ENCODE data around the gene DNMT3B.
"Not testable (repeated sequence)": the region's sequence is repeated elsewhere in the genome, so short reads cannot be mapped to it uniquely, and the experiment has no call there.

Gene DNMT3B

GRCh38 chr20:32763202-32764004 is 1.2 kb downstream of the DNMT3B start:
- DNase-seq (ENCODE audit: low spot score), result no peak

DNA sequence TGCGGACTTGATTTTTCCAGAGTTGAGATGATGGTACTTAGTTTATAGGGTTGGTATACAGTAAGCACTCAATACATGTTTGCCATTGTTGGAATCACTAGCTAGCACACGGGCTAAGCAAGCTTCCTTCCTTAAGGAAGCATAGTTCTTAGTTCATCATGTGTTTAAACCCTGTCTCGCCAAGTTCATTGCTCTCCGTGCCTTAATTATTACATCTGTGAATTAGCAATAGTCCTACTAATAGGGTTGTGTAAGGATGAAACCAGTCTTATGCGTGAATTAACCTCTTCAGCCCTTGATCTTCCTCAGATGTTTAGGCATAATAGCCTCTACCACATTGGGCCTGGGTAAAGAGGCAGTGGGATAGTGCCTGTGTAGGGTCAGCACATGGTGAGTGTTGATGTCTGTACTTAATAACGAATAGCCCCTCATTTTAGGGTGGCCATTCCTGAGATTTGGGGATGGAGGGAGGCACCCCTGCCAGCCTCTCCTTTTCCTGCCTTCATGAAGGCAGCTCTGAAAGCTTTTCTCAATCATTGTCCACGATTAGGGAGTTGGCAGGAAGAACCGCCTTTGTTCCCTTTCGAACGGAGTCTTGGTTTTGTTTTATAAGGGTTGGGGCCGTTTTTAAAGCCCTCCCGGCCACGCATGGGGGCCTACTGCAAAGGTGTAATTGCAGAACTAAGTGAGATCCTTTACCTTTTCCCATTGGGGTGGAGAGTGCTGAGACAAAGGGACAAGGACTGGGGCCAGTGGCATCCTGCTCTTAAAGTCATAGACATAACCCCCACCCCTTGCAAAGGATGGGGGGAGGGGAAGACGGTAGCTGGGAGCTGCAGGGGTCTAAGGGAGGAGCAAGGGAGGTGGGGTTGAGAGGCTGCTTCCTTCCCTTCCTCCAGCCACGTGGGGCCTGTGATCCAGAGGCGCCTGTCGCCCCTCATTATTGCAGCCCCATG is 2.1 kb downstream of the DNMT3B start:
- no peak for DNase-seq (ENCODE audit: low spot score)

GRCh38 chr20:32765230-32765875 is 3.2 kb downstream of the DNMT3B start:
- DNase-seq (ENCODE audit: low spot score), result not testable (repeated sequence)

DNA sequence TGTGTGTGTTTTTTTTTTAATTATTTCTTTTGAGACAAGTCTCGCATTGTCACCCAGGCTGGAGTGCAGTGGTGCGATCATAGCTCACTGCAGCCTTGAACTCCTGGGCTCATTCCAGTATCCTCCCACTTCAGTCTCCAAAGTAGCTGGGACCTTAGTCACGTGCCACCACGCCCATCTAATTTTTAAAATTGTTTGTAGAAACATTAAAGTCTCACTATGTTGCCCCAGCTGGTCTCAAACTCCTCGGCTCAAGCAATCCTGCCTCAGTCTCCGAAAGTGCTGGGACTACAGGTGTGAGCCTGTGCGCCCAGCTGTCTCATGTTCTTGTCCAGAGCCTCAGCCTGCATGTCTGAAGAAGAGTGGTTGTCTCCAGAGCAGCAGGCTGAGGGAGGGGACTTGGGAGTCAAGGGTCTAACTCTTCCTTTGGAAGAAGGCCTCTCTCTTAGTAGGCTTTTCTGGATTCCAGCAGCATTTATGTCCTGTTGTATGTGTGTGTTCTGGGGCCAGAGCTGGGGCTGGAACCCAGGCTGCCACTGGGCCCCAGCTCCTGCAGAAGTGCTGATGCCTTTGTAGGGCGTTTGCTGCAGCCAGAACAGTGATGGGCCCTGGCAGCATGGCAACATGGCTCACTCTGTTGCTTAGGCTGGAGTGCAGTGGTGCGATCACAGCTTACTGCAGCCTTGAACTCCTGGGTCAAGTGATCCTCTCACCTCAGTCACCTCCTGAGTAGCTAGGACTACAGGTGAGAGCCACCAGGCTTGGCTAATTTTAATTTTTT is 5.4 kb downstream of the DNMT3B start:
- no peak for DNase-seq (ENCODE audit: low spot score)

- DNase-seq (ENCODE audit: low spot score), result no peak
These were observed 9.9 kb downstream of the DNMT3B start for GRCh38 chr20:32772046-32772445.

GRCh38 chr20:32773223-32773622 is 11.0 kb downstream of the DNMT3B start:
- DNase-seq (ENCODE audit: low spot score), result no peak

DNA sequence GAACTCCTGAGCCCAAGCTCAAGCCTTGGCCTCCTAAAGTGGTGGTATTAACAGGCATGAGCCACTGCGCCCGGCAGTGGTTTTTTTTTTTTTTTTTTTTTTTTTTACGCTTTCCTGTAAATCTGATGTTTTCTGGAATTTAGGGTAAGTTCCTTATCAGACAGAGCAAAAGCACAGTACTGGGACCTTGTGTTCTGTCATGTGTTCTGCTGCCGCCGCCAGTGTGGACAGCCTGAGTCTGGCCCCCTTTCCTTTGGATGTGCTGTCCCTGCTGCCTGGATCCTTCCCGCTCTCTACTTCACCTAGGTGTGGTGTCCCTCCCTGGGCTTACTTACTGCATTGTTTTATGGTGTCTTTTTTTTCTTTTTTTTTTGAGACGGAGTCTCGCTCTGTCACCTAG is 11.7 kb downstream of the DNMT3B start:
- no peak for DNase-seq (ENCODE audit: low spot score)

DNA sequence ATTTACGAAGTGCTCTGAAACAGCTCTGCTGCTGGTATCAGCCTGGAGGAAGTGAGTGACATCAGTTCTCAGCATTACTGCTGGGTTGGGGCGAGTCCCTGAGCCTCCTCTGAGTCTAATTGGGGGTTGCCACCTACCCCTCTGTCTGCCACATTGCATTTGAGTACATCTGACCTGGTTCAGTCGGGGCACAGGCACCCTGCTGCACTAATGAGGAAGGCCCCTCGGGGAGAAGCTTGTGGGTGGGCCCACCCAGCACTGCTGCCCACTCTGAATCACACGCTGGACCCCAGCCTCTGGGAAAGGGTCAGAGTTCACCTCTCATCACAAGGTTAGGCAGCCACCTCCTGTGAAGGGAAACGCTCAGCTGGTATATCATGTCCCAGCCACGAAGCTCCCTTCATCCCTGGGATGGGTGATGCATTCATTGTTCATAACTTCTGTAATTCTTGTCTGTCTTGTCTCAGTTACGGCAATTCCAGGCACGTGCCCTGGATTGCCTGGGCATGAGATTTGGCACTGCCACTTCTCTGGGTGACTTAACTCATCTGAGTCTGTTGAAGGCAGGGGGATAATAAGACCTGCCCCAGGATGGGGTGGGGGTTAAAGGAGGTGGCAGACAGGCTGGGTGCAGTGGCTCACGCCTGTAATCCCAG is 13.3 kb downstream of the DNMT3B start:
- DNase-seq (ENCODE audit: low spot score), result no peak

GRCh38 chr20:32777177-32777956 is 15.2 kb downstream of the DNMT3B start:
- DNase-seq (ENCODE audit: low spot score), result no peak

GRCh38 chr20:32779500-32780211 is 17.5 kb downstream of the DNMT3B start:
- no peak for DNase-seq (ENCODE audit: low spot score)

DNA sequence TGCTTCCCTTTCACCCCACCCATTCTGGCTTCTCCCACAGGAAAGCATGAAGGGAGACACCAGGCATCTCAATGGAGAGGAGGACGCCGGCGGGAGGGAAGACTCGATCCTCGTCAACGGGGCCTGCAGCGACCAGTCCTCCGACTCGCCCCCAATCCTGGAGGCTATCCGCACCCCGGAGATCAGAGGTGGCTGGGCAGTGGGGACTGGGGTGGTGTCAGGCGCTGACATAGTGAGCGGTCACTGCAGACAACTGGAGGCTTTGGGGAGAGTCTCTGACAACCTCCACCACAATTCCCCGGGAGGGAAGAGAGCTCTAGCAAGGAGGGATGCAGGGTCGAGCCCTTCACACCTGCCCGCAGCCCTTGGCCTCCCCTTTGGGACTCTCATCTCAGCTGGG is 18.1 kb downstream of the DNMT3B start:
- DNase-seq (ENCODE audit: low spot score), result no peak

DNA sequence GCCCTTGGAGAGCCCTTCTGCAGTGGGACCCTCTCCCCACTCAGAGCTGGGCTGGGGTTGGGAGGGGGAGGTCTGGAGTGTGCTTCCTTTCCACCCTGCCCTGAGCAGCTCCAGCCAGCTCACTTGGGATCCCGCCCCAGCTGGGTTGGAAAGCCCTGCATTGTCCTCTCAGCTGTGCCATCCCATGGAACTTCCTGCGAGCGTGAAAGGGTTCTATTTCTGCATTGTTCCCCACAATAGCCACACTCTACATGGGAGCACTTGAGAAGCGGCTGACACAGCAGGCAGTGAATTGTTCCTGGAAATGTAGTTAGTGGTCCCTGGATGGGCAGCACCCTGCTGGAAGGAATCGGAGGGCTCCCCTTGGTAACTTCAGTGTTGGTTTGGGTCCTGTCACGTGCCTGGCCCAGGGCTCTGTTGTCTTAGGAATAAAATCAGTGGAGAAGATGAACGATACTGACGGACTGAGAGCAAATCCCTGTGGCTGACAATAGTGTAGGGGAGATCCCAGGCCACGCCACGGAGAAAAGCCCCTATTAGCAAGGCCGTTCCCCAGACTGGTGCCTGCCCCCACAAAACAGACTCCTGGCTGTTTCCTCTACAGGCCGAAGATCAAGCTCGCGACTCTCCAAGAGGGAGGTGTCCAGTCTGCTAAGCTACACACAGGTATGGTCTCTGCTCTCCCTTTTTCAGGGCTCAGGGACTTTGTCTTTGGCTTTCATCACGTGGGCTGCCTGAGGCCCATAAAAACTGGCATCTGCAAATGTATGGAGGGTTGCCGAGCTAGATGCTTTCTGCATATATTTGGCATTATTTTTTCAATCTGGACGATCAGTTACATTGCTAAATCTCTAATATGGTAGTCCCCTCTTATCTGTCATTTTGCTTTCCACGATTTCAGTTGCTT is 18.8 kb downstream of the DNMT3B start:
- no peak for DNase-seq (ENCODE audit: low spot score)

GRCh38 chr20:32784369-32785080 is 22.3 kb downstream of the DNMT3B start:
- no peak for DNase-seq (ENCODE audit: low spot score)

DNA sequence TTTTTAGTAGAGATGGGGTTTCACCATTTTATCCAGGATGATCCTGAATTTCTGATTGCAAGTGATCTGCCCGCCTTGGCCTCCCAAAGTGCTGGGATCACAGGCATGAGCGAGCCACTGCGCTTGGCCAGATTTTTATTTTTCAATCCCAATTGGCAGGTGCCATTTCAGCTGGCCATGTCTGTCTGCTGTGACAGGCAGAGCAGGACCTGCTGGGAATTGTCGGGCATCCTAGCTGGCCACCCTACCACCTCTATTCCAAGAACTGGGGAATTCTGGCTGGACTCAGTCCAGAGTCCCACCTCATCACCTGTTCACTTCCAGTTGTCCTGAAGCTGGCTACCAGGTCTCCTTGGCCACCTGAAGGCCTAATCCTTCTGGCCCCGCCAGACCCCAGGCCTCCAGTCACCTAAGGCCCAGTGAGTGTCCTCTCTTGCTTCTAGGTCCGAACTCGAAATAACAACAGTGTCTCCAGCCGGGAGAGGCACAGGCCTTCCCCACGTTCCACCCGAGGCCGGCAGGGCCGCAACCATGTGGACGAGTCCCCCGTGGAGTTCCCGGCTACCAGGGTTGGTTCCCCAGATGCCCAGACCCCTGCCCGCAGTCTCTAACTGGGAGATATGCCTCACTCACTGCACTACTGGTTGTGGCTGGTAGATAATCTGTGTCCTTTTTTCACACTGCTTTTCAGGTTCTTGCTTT is 24.0 kb downstream of the DNMT3B start:
- no peak for DNase-seq (ENCODE audit: low spot score)

- no peak for DNase-seq (ENCODE audit: low spot score)
These were observed 25.0 kb downstream of the DNMT3B start for GRCh38 chr20:32787168-32787567.

DNA sequence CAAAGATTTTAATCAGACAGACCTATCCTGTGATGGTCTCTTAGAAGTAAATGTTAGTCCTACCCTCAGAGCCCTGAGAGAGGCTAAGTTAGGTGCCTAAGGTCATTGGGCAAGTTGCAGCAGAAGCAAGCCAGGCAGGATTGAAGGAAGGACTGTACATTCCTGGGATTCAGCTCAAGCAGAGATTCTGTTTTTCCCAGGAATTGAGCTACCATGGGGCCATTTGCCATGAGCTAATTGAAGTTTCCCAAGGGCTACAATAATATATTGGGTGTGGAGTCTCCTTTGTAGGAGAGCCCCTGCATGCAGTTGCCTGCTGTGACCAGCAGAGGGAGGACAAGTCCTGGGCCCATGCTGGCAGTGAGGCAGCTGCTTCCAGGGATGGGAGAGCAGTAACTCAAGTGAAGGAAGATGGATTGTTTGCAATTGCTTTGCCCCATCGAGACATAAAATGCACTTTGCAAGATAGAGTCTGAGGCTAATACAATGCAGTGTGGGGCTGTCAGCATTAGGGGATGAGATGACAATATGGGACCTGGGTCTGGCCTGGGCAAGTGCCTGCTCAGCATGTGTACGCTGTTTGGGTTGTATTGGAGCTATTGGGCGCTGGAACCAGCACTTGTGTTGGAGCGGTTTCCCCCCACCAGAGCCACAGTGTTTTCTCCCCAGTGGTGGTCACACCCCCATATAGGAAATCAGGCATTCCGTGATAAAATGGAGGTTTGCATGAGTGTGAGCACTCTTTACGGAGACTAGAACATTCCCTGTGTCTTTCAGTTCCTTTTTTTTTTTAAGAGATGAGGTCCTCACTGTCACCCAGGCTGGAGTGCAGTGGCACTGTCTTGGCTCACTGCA is 27.9 kb downstream of the DNMT3B start:
- DNase-seq (ENCODE audit: low spot score), result peak; percentile 79

GRCh38 chr20:32790751-32791057 is 28.5 kb downstream of the DNMT3B start:
- no peak for DNase-seq (ENCODE audit: low spot score)
